ENCODE results near the gene CCDC154.
A peak's percentile ranks its signal among the peaks of the same experiment; 100 is the strongest.

The CCDC154 gene

GRCh38 chr16:1412847-1413246, 31.5 kb downstream of the CCDC154 start:
- H3K4me1 ChIP-seq (ENCODE audit: control insufficient read depth, insufficient read depth, low read length): peaks cover 4% of the 10 kb centered on the region
- ChIA-PET POLR2A (interaction anchor here (0.7 kb wide), 1 partner anchor 154 kb away, joined by 9 read pairs; no protein-coding TSS in a partner anchor), CTCF (interaction anchor here (0.7 to 1.5 kb wide), 4 partner anchors 11 to 62 kb away, joined by 3 to 6 read pairs (median 3); no protein-coding TSS in a partner anchor)
- H3K4me3 ChIP-seq (ENCODE audit: low read depth, low read length): no peak overlapping the region
- no peak overlapping the region for H3K27ac ChIP-seq (ENCODE audit: extremely low read depth, low read depth, low read length)
- H3K36me3 ChIP-seq (ENCODE audit: control insufficient read depth in 2 of 2, insufficient read depth in 1 of 2, low read length in 2 of 2): peaks cover 0 to 8% of the 10 kb centered on the region in 2 experiments; a peak in 2 of 3 replicates
- no peak for TF ChIP-seq ZNF423 (tag by site-specific recombination; IDR thresholded peaks at IDR 0.05)
- TF ChIP-seq PRDM4 (tag by site-specific recombination; IDR thresholded peaks at IDR 0.05): no peak
- no peak for TF ChIP-seq ZNF398 (tag by site-specific recombination; IDR thresholded peaks at IDR 0.05)
- TF ChIP-seq MEIS1 (CRISPR knock-in tag; IDR thresholded peaks at IDR 0.05; ENCODE audit: borderline replicate concordance): no peak
- TF ChIP-seq ZNF311 (tag by site-specific recombination; IDR thresholded peaks at IDR 0.05; ENCODE audit: borderline replicate concordance): no peak
- no peak for TF ChIP-seq ZNF677 (tag by site-specific recombination; IDR thresholded peaks at IDR 0.05)
- peak; percentile 97 for TF ChIP-seq ZNF121 (tag by site-specific recombination; IDR thresholded peaks at IDR 0.05)
- no peak for TF ChIP-seq ZNF114 (tag by site-specific recombination; IDR thresholded peaks at IDR 0.05)
- H3K9me3 ChIP-seq (ENCODE audit: control insufficient read depth, insufficient read depth, low read depth, low read length): no peaks in the 10 kb centered on the region

- Histone ChIP-seq H3K4me1 (ENCODE audit: control insufficient read depth, insufficient read depth, low read length) (peaks cover 3% of the 10 kb centered on the region), H3K27ac (ENCODE audit: extremely low read depth, low read depth, low read length) (no peak overlapping the region), H3K4me3 (ENCODE audit: low read depth, low read length) (peak overlapping the region; percentile 48), H3K9me3 (ENCODE audit: control insufficient read depth, insufficient read depth, low read depth, low read length) (no peaks in the 10 kb centered on the region), H3K36me3 (ENCODE audit: control insufficient read depth in 2 of 2, insufficient read depth in 1 of 2, low read length in 2 of 2) (peaks cover 0 to 22% of the 10 kb centered on the region in 2 experiments; a peak in 2 of 3 replicates)
- ChIA-PET POLR2A (interaction anchor here (1.0 to 2.1 kb wide), 3 partner anchors 13 to 44 kb away, joined by 3 to 10 read pairs (median 3); partner anchors contain the start of gene UQCC4), CTCF (interaction anchor here (0.6 to 1.2 kb wide), 4 partner anchors 45 to 566 kb away, joined by 3 to 4 read pairs (median 4); no protein-coding TSS in a partner anchor)
- no peak for TF ChIP-seq ZNF2 (tag by site-specific recombination; IDR thresholded peaks at IDR 0.05)
- TF ChIP-seq ZFHX2 (tag by site-specific recombination; conservative IDR thresholded peaks at IDR 0.05): peak; percentile 95
- TF ChIP-seq KLF16 (tag by site-specific recombination; IDR thresholded peaks at IDR 0.05): peak; percentile 95
- peak; percentile 99 for TF ChIP-seq GLIS2 (tag by site-specific recombination; IDR thresholded peaks at IDR 0.05)
- TF ChIP-seq ZSCAN23 (tag by site-specific recombination; IDR thresholded peaks at IDR 0.05): no peak
- no peak for TF ChIP-seq ZNF362 (tag by site-specific recombination; IDR thresholded peaks at IDR 0.05)
- no peak for TF ChIP-seq ZNF623 (tag by site-specific recombination; IDR thresholded peaks at IDR 0.05)
- peak; percentile 82 for TF ChIP-seq ZNF423 (tag by site-specific recombination; IDR thresholded peaks at IDR 0.05)
- no peak for TF ChIP-seq ZNF544 (tag by site-specific recombination; IDR thresholded peaks at IDR 0.05)
- TF ChIP-seq SP7 (tag by site-specific recombination; IDR thresholded peaks at IDR 0.05): peak; percentile 30; the same call in 1 of the 2 replicates
- peak; percentile 97 for TF ChIP-seq ZNF341 (tag by site-specific recombination; IDR thresholded peaks at IDR 0.05; ENCODE audit: low read depth)
- no peak for TF ChIP-seq GLI4 (tag by site-specific recombination; IDR thresholded peaks at IDR 0.05)
- peak; percentile 94 for TF ChIP-seq SP3 (tag by site-specific recombination; IDR thresholded peaks at IDR 0.05)
- no peak for TF ChIP-seq SALL2 (tag by site-specific recombination; IDR thresholded peaks at IDR 0.05; ENCODE audit: borderline replicate concordance)
- TF ChIP-seq ZNF549 (tag by site-specific recombination; IDR thresholded peaks at IDR 0.05): no peak
- no peak for TF ChIP-seq ZFP3 (tag by site-specific recombination; IDR thresholded peaks at IDR 0.05; ENCODE audit: low read depth)
- TF ChIP-seq ZNF692 (tag by site-specific recombination; IDR thresholded peaks at IDR 0.05): no peak
- no peak for TF ChIP-seq KLF7 (tag by site-specific recombination; IDR thresholded peaks at IDR 0.05; ENCODE audit: borderline replicate concordance)
- no peak for TF ChIP-seq ZNF747 (tag by site-specific recombination; IDR thresholded peaks at IDR 0.05)
- TF ChIP-seq ZNF398 (tag by site-specific recombination; IDR thresholded peaks at IDR 0.05): no peak
These were observed 36.1 kb downstream of the CCDC154 start for GRCh38 chr16:1408171-1408837.

All from HEK293 (cell line).